ENCODE results near the gene FOXN3. TPM values are rescaled to one million over a fixed set of nuclear protein-coding genes. Genes with fewer than 3 reads are reported as not detected.

Gene FOXN3
- total RNA-seq, 1 experiment from 2014 or later = 125 TPM

- Histone ChIP-seq H2BK120ac (ENCODE audit: low read depth, low read length, poor library complexity, severe bottlenecking) (no peak overlapping the region), H2BK15ac (ENCODE audit: low read depth, low read length) (no peak overlapping the region), H2AFZ (ENCODE audit: low read length) (no peak overlapping the region), H3K9ac (ENCODE audit: extremely low read depth, insufficient read length, low read length) (no peak overlapping the region), H3K18ac (ENCODE audit: insufficient read length, low read depth, low read length) (no peak overlapping the region), H3K4me2 (ENCODE audit: insufficient read depth, insufficient read length, low read length) (peak overlapping the region; percentile 46), H4K20me1 (ENCODE audit: control insufficient read depth, insufficient read depth, insufficient read length) (no peaks in the 10 kb centered on the region), H4K5ac (ENCODE audit: insufficient read length, low read depth, low read length) (no peak overlapping the region), H4K91ac (ENCODE audit: insufficient read length, low read depth, low read length) (no peak overlapping the region), H3K56ac (ENCODE audit: insufficient read length, low read depth, low read length) (no peak overlapping the region), H2BK20ac (ENCODE audit: low read depth, low read length, poor library complexity, severe bottlenecking) (no peak overlapping the region), H3K79me1 (ENCODE audit: insufficient read depth, low read depth, low read length, poor library complexity, severe bottlenecking) (peaks cover 4% of the 10 kb centered on the region), H3K79me2 (ENCODE audit: insufficient read depth, low read length) (peaks cover 14% of the 10 kb centered on the region; the same call in 1 of the 2 replicates), H3K23ac (ENCODE audit: insufficient read length, low read depth, low read length) (no peak overlapping the region), H4K8ac (replicated peaks; ENCODE audit: insufficient read length, low read depth, low read length) (no peak overlapping the region), H3K27me3 (ENCODE audit: insufficient read depth, low read length) (no peaks in the 10 kb centered on the region), H3K4ac (ENCODE audit: low read depth, low read length) (no peak overlapping the region), H3K9me3 (ENCODE audit: control insufficient read depth, low read depth, low read length) (no peaks in the 10 kb centered on the region), H3K23me2 (ENCODE audit: insufficient read length, low read depth, low read length, poor library complexity, severe bottlenecking) (no peaks in the 10 kb centered on the region), H2BK12ac (ENCODE audit: insufficient read length, low read depth, low read length) (no peak overlapping the region), H3T11ph (ENCODE audit: low read length) (no peak overlapping the region), H2BK5ac (ENCODE audit: insufficient read length, low read length) (no peak overlapping the region), H2AK5ac (ENCODE audit: insufficient read length, low read length) (no peak overlapping the region), H3K14ac (ENCODE audit: insufficient read depth, low read length) (no peak overlapping the region; the same call in 1 of the 2 replicates), H3K4me1 (ENCODE audit: insufficient read depth, low read length) (peaks cover 38% of the 10 kb centered on the region), H3K27ac (ENCODE audit: insufficient read length, low read depth, low read length) (peak overlapping the region; percentile 93)
- H3K9me3 Mint-ChIP-seq = no peaks in the 10 kb centered on the region
- TF ChIP-seq CTCF (conservative IDR thresholded peaks at IDR 0.05) = no peak
- H3K4me3 Mint-ChIP-seq = peak overlapping the region; percentile 18 to 64; a peak in 4 of 5 replicates
- H3K4me1 Mint-ChIP-seq = peaks cover 58 to 63% of the 10 kb centered on the region in 2 experiments
- H3K36me3 Mint-ChIP-seq (ENCODE audit: insufficient read depth in 1 of 3, low read depth in 3 of 3) = peaks cover 34 to 47% (median 37%) of the 10 kb centered on the region in 3 experiments
- WGBS (ENCODE audit: extremely low coverage, insufficient read length, low lambda C conversion rate) = no CpG with 5 or more reads among the region's 15 CpGs
- peak; percentile 66 for DNase-seq
- no peaks in the 10 kb centered on the region for H3K27me3 Mint-ChIP-seq (ENCODE audit: low read depth)
- H3K27ac Mint-ChIP-seq = peak overlapping the region; percentile 96 to 98 (median 96)
Measured at GRCh38 chr14:89351516-89352404, 65.3 kb downstream of the FOXN3 start.
